HG03175 (cell line): ENCODE measurements around the gene INHA.

Experiments
- ATAC-seq: cut with Tn5 transposase; IDR thresholded peaks from one replicate; pipeline ENCODE4 v1.9.1; 2021; ENCODE audit warnings: mild to moderate bottlenecking, moderate library complexity; ENCODE audit not compliant: unreplicated experiment

The INHA gene, protein sequence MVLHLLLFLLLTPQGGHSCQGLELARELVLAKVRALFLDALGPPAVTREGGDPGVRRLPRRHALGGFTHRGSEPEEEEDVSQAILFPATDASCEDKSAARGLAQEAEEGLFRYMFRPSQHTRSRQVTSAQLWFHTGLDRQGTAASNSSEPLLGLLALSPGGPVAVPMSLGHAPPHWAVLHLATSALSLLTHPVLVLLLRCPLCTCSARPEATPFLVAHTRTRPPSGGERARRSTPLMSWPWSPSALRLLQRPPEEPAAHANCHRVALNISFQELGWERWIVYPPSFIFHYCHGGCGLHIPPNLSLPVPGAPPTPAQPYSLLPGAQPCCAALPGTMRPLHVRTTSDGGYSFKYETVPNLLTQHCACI

GRCh38 chr2:219572237-219573001 lies at the start of gene INHA:
INHA (plus strand) TSS chr2:219572310; CDS start chr2:219572375, 65 bp downstream.
- ATAC-seq = no peak

- no peak for ATAC-seq
These were observed 49.0 kb upstream of the INHA start for GRCh38 chr2:219523031-219523671.

DNA sequence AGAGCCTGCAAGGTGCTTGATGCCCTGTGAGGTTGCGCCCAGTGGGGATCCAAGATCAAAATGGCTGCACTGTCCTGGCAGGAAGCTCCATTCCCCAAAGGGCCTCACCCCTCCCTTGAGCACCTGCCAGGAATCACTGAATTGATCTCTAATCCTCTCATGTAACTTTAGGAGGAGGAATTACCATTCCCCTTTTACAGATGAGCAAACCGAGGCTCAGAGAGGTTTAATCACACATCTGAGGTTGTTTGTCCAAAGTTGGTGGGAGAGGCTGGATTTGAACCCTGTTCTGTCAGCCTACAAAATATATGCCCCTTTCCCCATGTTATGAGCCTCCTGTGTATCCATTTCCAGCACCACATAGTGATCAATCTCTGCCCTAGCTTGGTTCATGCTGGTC lies 47.3 kb upstream of the INHA start:
- no peak for ATAC-seq

DNA sequence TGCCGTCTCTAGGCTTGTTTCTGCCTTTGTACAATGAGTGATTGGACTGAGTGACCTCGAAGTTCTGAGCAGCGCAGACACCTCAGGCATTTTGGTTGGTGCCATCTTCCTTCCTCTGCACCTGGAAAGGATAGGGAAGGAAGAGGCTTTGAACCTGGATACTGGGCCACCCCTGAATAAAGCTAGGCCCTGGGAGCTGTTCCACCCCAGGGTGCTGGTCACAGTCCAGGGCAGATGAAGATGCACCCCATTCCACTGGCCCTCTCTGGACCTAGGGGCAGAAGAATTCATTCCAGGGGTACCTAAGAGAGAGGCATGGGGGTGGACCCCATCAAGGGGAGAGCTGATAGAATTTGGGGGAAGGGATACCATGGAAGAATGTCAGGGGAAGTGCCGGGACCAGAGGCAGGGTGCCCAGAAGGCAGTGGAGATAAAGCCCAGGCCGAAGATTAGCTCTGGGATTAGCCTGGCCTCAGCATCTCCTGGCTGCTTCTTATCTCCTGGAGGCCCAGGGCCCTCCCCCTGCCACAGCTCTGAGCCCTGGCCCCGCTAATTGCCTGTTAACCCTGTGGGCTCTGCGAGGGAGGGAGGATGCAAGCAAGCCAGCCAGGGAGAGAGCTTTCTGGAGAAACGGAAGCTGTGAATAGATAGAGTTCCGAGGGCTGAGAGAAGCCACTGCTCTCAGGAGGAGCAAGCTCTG lies 46.4 kb upstream of the INHA start:
- ATAC-seq = no peak

GRCh38 chr2:219526320-219527075 lies 45.6 kb upstream of the INHA start:
- no peak for ATAC-seq

DNA sequence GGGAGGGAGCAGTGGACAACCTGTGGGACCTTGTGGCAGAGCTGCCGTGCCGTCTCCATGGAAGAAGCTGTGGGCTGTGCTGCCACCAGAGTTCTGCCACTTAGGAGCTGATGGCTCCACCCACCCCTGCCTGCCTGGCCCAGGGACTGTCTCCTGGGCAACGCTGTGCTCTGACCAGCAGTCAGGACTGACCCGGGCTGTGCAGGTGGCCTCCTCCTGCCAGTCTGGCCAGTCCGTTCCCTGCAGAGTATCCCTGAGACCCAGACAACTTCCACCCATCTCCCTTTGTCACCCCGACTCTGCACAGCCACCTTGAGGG lies 45.1 kb upstream of the INHA start:
- ATAC-seq = no peak

GRCh38 chr2:219527472-219527871 lies 44.6 kb upstream of the INHA start:
- ATAC-seq = no peak

DNA sequence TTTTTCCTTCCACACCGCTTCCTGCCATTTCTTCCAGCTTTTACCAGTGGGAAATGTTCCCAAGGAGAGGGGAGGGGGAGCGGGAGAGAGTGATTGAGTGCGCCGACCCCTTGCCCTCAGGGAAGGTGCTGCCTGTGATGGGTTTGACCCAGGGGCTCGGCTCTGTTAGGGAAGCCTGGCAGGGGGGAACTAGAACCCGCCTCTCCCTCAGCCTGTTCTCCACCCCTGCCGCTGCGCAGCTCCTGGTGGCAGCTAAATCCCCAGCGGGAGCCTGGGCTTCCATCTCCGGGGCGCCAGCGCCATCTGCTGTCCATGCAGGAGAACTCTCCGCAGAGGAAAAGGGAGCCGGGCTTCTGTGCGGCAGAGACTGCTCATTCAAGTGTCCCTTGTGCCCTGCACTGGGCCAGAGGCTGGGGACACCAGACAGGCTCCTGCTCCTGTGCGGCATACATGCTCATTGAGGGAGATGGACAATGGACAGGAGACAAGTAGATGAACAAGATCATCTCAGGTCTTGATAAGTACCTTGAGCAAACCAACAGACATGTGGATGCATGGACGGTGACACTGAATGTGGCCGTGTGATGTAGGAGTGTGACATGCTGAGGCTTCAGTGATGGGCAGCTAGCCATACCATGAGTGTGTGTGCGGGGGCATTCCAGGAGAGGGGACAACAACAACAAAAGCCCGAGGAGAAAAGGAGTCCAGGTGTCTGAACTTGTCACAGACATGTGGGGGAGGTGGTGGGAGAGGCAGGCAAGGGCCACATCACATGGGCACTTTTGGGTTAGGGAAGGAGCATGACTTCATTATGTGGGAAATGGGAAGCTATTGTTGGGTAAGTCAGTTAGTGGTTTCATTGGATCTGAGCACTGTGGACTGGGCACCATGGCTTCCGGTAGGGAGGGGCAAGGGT lies 41.8 kb upstream of the INHA start:
- peak; percentile 90 for ATAC-seq

- ATAC-seq = no peak
These were observed 40.3 kb upstream of the INHA start for GRCh38 chr2:219531639-219532377.

DNA sequence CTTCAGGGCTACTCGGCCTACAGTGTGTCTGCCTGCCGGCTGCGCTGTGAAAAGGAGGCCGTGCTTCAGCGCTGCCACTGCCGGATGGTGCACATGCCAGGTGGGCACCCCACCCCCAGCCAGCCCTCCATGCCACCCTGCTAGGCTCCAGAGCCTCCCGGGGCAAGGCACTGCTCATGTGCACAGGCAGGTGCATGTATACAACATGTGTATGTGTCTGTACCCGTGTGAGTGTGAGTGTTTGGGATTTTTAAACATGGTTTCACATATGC lies 39.8 kb upstream of the INHA start:
- ATAC-seq = no peak

GRCh38 chr2:219533930-219534661 lies 38.0 kb upstream of the INHA start:
- no peak for ATAC-seq

DNA sequence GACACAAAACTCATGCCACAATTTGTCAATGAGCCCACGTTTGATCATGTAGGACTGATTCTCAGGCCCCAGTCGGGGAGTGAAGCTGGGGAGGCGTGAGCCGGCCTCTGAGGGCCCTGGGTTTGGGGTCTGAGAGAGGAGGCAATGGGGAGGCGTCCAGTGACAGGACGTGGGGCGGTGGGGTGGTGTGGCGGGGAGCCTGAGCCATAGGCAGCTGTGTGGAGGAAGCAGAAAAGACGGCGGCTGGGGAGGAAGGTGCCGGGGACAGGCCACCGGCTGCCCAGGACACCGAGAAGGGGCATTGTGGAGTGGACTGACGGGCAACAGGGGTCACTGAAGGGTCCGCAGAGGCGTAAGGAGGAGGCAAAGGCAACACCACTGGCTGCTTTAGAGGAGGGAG lies 35.7 kb upstream of the INHA start:
- no peak for ATAC-seq

DNA sequence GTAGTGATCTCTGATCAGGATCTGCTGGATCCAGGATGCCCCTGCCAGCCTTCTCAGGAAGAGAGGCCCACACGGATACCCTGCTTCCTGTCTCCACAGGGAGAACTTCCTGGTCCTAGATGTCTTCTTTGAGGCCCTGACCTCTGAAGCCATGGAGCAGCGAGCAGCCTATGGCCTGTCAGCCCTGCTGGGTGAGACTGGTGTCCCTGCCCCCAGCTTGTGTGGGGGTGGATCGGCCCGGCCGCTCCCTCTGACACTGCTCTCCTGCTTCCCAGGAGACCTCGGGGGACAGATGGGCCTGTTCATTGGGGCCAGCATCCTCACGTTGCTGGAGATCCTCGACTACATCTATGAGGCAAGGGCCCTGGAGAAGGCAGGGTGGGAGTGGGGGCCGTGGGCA lies 35.1 kb upstream of the INHA start:
- no peak for ATAC-seq

- ATAC-seq = no peak
These were observed 34.2 kb upstream of the INHA start for GRCh38 chr2:219537657-219538488.

- no peak for ATAC-seq
These were observed 33.6 kb upstream of the INHA start for GRCh38 chr2:219538504-219538951.

GRCh38 chr2:219538956-219539788 lies 32.9 kb upstream of the INHA start:
- ATAC-seq = no peak
